ENCODE results near the gene VSNL1.

DNA sequence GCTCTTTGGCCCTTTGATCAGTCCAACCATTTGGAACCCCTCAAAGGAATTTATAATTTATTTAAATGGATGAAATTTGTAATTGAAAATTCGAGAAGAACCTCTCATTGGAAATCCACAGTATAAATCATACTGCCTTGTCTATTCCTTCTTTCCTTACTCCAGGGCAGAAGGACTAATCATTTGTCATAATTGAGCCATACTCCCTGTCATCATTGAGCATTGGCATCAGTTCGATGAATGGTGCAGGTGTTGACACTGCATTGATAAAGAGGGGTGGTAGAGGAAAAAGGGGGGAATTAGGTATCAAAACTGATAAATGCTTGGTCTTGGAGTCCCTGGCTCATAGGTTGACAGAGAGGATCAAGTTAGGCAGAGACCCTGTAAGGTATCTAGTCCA lies 2.0 kb downstream of the VSNL1 start:
- TF ChIP-seq POLR2AphosphoS5 (IDR thresholded peaks at IDR 0.05; ENCODE audit: insufficient read depth in 1 of 2, low read depth in 1 of 2) (no peak), POLR2A (IDR thresholded peaks at IDR 0.05) (no peak)

All from vagina (tissue), 2 donors.